Activated CD4-positive, CD25-positive, alpha-beta regulatory T cell treated with anti-CD3 and anti-CD28 coated beads, Interleukin-2, amount 50 U/mL, for 16 hours (primary cell): ENCODE results near the gene FRMD6.

Experiments
- DNase-seq: peaks from one replicate; pipeline ENCODE4 v3.0.0-alpha.2; 2020; ENCODE audit warnings: low read depth, low spot score

FRMD6 gene

GRCh38 chr14:51651388-51652167 lies at the start of gene FRMD6:
Gene FRMD6 (plus strand): TSS chr14:51651910. CDS start chr14:51689837, 37,927 bp downstream.
- peak; percentile 41 for DNase-seq

- DNase-seq = no peak
These were observed 49.4 kb upstream of the FRMD6 start for GRCh38 chr14:51602310-51602709.

- DNase-seq = no peak
These were observed 48.2 kb upstream of the FRMD6 start for GRCh38 chr14:51603495-51603894.

- no peak for DNase-seq
These were observed 47.6 kb upstream of the FRMD6 start for GRCh38 chr14:51604073-51604472.

- no peak for DNase-seq
These were observed 46.1 kb upstream of the FRMD6 start for GRCh38 chr14:51605575-51605974.

- no peak for DNase-seq
These were observed 44.0 kb upstream of the FRMD6 start for GRCh38 chr14:51607711-51608110.

GRCh38 chr14:51609251-51609954 lies 42.3 kb upstream of the FRMD6 start:
- DNase-seq = no peak

- DNase-seq = no peak
These were observed 41.8 kb upstream of the FRMD6 start for GRCh38 chr14:51609955-51610283.

- DNase-seq = no peak
These were observed 40.9 kb upstream of the FRMD6 start for GRCh38 chr14:51610771-51611170.

- no peak for DNase-seq
These were observed 39.3 kb upstream of the FRMD6 start for GRCh38 chr14:51612449-51612848.

GRCh38 chr14:51613416-51613815 lies 38.3 kb upstream of the FRMD6 start:
- DNase-seq = no peak

- no peak for DNase-seq
These were observed 37.0 kb upstream of the FRMD6 start for GRCh38 chr14:51614707-51615106.

- DNase-seq = no peak
These were observed 35.5 kb upstream of the FRMD6 start for GRCh38 chr14:51616256-51616655.

GRCh38 chr14:51616724-51617409 lies 34.8 kb upstream of the FRMD6 start:
- no peak for DNase-seq

- no peak for DNase-seq
These were observed 32.1 kb upstream of the FRMD6 start for GRCh38 chr14:51619561-51619960.

GRCh38 chr14:51620056-51620455 lies 31.7 kb upstream of the FRMD6 start:
- no peak for DNase-seq

GRCh38 chr14:51621654-51622053 lies 30.1 kb upstream of the FRMD6 start:
- no peak for DNase-seq

- no peak for DNase-seq
These were observed 29.3 kb upstream of the FRMD6 start for GRCh38 chr14:51622376-51622775.

- DNase-seq = no peak
These were observed 26.6 kb upstream of the FRMD6 start for GRCh38 chr14:51624955-51625569.

- no peak for DNase-seq
These were observed 25.5 kb upstream of the FRMD6 start for GRCh38 chr14:51626185-51626584.

GRCh38 chr14:51626788-51627187 lies 24.9 kb upstream of the FRMD6 start:
- no peak for DNase-seq

GRCh38 chr14:51627313-51627712 lies 24.4 kb upstream of the FRMD6 start:
- no peak for DNase-seq
